Measurements from ENCODE around the gene PMVK.

Gene PMVK

DNA sequence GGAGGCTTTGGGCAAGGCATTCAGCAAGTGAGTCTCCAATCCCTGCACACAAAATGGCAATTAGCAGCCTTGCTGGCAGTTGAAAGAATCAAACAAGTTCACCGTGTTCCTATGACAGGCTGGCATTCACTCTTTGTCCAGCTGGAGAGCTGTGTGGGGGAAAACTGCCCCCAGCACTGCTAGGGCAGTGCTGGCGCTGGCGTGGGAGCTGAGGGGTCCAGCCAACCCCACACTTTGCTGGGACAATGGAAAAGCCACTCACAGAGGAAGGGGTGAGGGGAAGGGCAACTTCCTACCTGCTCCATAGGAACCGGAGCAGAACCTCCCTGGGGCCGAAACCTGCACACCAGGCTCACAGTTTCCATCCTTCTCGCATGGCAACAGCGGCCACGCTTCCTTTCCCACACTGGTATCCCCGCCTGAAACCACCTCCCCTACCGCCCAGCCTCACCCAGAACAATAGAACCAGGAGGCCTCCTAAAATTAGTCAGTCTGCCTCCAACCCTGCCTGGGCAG, 39.7 kb downstream of the PMVK start:
- H3K27ac ChIP-seq, result peak overlapping the region in 1 of 21 experiments; percentile 46
- no peak overlapping the region for H3K4me3 ChIP-seq

DNA sequence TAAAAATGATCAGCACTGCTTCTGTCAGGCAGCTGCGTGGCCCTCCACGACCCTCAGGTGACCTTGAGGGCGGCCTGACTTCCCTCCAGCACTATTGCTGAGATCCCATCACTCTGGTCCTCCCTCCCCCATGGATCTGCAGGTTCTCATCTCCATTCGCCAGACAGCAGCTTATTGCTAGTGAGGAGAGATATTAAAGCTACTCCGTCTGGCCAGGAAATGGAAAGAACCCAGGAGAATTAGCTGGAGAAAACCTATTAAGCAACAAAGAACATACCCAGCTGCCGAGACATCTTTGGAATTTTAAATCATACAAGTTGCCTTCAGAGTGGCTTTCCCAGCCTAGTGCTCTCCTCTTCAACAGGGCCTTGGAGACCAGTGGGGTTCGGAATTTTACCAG, 40.7 kb downstream of the PMVK start:
- no peak overlapping the region for H3K27ac ChIP-seq
- no peak overlapping the region for H3K4me3 ChIP-seq

GRCh38 chr1:154891452-154891851, 45.1 kb downstream of the PMVK start:
- Histone ChIP-seq H3K4me3 (no peak overlapping the region), H3K27ac (no peak overlapping the region)

GRCh38 chr1:154888757-154889156, 47.8 kb downstream of the PMVK start:
- Histone ChIP-seq H3K27ac (no peak overlapping the region), H3K4me3 (no peak overlapping the region)

- Histone ChIP-seq H3K27ac (no peak overlapping the region), H3K4me3 (no peak overlapping the region)
These were observed 50.1 kb downstream of the PMVK start for GRCh38 chr1:154886281-154887015.

- H3K27ac ChIP-seq, result peak overlapping the region in 1 of 21 experiments; percentile 22
These were observed 51.4 kb downstream of the PMVK start for GRCh38 chr1:154884869-154885701.

GRCh38 chr1:154883919-154884868, 52.3 kb downstream of the PMVK start:
- Histone ChIP-seq H3K4me3 (no peak overlapping the region), H3K27ac (peak overlapping the region in 1 of 21 experiments; percentile 22)

More at GRCh38 chr1:154884869-154885701, 51.4 kb downstream of the PMVK start:
- no peak overlapping the region for H3K4me3 ChIP-seq

- no peak overlapping the region for H3K27ac ChIP-seq
These were observed 54.5 kb downstream of the PMVK start for GRCh38 chr1:154881820-154882535.

DNA sequence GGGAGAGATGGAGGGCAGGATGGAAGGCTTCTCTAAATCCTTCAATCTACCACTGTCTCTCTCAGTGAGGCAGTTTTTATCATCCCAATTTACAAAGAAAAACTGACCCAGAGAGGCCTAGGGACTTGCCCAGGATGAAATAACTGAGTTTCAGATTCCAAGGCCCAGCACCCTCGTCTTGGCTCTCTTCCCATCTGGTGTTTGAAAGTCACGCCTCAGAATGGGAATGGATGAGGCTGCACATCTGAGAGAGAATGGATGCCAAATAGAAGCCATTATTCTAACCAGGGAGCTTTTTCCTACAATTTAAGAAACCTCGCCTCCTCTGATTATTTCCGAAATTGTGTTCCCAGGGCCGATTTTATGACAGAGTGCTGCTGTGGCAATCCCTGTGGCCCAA, 55.8 kb downstream of the PMVK start:
- Histone ChIP-seq H3K4me3 (no peak overlapping the region), H3K27ac (no peak overlapping the region)

More at GRCh38 chr1:154881820-154882535, 54.5 kb downstream of the PMVK start:
- no peak overlapping the region for H3K4me3 ChIP-seq

- Histone ChIP-seq H3K27ac (no peak overlapping the region), H3K4me3 (no peak overlapping the region)
These were observed 57.5 kb downstream of the PMVK start for GRCh38 chr1:154879038-154879421.

GRCh38 chr1:154878371-154879037, 58.0 kb downstream of the PMVK start:
- H3K4me3 ChIP-seq, result no peak overlapping the region
- no peak overlapping the region for H3K27ac ChIP-seq

DNA sequence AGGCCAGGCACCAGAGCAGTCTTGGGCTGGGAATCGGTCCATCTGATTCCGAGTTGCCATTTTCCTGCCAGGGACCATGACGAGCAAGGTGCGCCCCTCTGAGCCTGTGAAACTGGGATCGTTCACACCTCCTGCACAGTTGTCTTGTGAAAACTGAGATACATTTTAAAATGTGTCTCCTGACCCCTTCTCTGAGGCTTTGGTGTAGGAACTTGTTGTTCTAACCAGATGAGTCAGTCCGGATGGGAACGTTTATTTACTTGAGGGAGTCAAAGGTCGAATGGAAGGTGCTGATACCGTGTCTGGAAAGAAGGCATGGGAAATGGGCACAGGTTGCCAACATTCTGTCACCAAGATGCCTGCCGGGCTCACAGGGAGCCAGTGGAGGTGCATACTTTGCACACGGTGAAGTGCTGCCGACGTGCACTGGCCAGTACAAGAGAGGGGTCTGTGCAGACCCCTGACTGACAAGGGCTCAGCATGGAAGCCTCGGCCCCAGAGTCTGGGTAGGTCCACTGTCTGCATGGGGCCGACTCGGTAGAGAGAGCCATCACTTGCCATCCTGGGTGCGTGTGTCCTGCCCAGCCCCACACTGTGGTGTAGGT, 59.0 kb downstream of the PMVK start:
- Histone ChIP-seq H3K27ac (no peak overlapping the region), H3K4me3 (no peak overlapping the region)

DNA sequence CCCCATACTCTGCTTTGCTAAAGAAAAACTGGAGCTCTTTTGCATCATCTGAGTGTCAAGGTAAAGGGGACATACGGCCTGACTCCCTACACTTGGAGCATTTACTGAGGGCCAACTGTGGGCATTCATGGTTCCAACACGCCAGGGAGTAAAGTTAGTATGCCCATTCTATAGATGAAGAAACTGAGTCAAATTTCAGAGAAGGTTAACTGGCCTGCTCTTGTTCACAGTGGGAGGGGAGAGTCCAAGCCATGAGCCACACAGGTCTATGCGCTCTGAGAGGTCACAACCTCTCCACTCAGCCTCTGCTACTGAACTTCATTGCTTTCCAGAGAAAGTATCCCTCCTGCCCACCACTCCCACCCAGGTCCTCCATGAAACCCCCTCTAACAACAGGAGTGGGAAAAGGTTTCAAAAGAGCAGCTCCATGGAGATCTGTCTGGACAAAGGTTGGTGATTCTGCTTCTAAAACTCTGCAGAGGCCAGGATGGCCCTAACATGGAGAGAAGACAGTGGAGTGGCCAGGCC, 59.6 kb downstream of the PMVK start:
- no peak overlapping the region for H3K27ac ChIP-seq
- no peak overlapping the region for H3K4me3 ChIP-seq
